GM23248 (cell line): ENCODE measurements around the gene TFEB. TPM values are rescaled to one million over a fixed set of nuclear protein-coding genes. Genes with fewer than 3 reads are reported as not detected.

ENCODE experiments used
- DNase-seq: peaks from one replicate; pipeline ENCODE4 v3.0.0-alpha.2; 2015
- H2AFZ ChIP-seq: fragments of 200-600 bp; sonication (generic); 2 replicates; pipeline ENCODE4 v1.6.1; 2016; ENCODE audit warnings: antibody characterized with exemption
- H3F3A ChIP-seq: fragments of 200-600 bp; sonication (generic); 2 replicates; pipeline ENCODE4 v1.6.1; 2016; ENCODE audit warnings: mild to moderate bottlenecking, antibody characterized with exemption, mixed run types; ENCODE audit not compliant: insufficient read depth
- H3K27ac ChIP-seq: fragments of 200-600 bp; sonication (generic); 2 replicates; pipeline ENCODE4 v1.5.1; 2016; ENCODE audit warnings: mild to moderate bottlenecking
- H3K27me3 ChIP-seq: fragments of 200-600 bp; sonication (generic); replicated peaks from 2 replicates; pipeline ENCODE4 v1.6.1; 2016; ENCODE audit warnings: mild to moderate bottlenecking; ENCODE audit not compliant: insufficient read depth
- H3K36me3 ChIP-seq: fragments of 200-600 bp; sonication (generic); 2 replicates; pipeline ENCODE4 v1.6.1; 2016; ENCODE audit warnings: low read depth, mild to moderate bottlenecking
- H3K4me1 ChIP-seq: fragments of 200-600 bp; sonication (generic); 2 replicates; pipeline ENCODE4 v1.6.1; 2016; ENCODE audit warnings: mild to moderate bottlenecking; ENCODE audit not compliant: insufficient read depth
- H3K4me2 ChIP-seq: fragments of 200-600 bp; sonication (generic); one replicate; pipeline ENCODE4 v1.6.1; 2016; ENCODE audit warnings: mild to moderate bottlenecking; ENCODE audit not compliant: unreplicated experiment
- H3K4me3 ChIP-seq: fragments of 200-600 bp; sonication (generic); 2 replicates; pipeline ENCODE4 v1.5.1; 2016; ENCODE audit warnings: mild to moderate bottlenecking
- H3K79me2 ChIP-seq: fragments of 200-600 bp; sonication (generic); 2 replicates; pipeline ENCODE4 v1.6.1; 2016; ENCODE audit warnings: mild to moderate bottlenecking; ENCODE audit not compliant: insufficient read depth
- H3K9ac ChIP-seq: fragments of 200-600 bp; sonication (generic); 2 replicates; pipeline ENCODE4 v1.6.1; 2016; ENCODE audit warnings: mild to moderate bottlenecking
- H3K9me2 ChIP-seq: fragments of 200-600 bp; sonication (generic); 2 replicates; pipeline ENCODE4 v1.6.1; 2016; ENCODE audit warnings: mixed run types, mild to moderate bottlenecking, moderate library complexity; ENCODE audit not compliant: insufficient read depth
- H3K9me3 ChIP-seq: fragments of 200-600 bp; sonication (generic); one replicate; pipeline ENCODE4 v1.6.1; 2017; ENCODE audit warnings: low read depth
- H4K20me1 ChIP-seq: fragments of 200-600 bp; sonication (generic); 2 replicates; pipeline ENCODE4 v1.6.0; 2016; ENCODE audit not compliant: insufficient read depth
- EZH2 ChIP-seq: fragments of 200-600 bp; sonication (generic); IDR thresholded peaks from 2 replicates; pipeline ENCODE4 v1.6.1; 2018; ENCODE audit warnings: antibody characterized with exemption, mild to moderate bottlenecking; ENCODE audit not compliant: insufficient read depth, poor library complexity, severe bottlenecking
- EZH2phosphoT487 ChIP-seq: fragments of 200-600 bp; sonication (generic); IDR thresholded peaks from 2 replicates; pipeline ENCODE4 v1.6.1; 2018; ENCODE audit warnings: antibody characterized with exemption, moderate library complexity, mild to moderate bottlenecking, low read depth; ENCODE audit not compliant: insufficient read depth
- WGBS, 2 experiments: methylation state at CpG; one replicate each; pipeline ENCODE4 v1.1.6; 2015 to 2017; ENCODE audit warnings: low lambda C conversion rate in 2 of 2, low coverage in 1 of 2; ENCODE audit errors: missing lambda C conversion rate in 2 of 2; 5-methylcytosine and 5-hydroxymethylcytosine counted together
- in situ Hi-C: fragments of 300-500 bp; cut with MboI; formaldehyde crosslinking; loops from 2 replicates; pipeline ENCODE4 v1.15.0; 2020
- polyA plus RNA-seq: library from polyadenylated mRNA; unstranded; fragments of >200 nt; fragmentation: Nextera tagmentation; extraction: Ambion mirVana; gene quantifications from 2 replicates; pipeline ENCODE4 v1.2.1, GENCODE V29; 2016
- total RNA-seq: library from RNA; depleted of rRNA; stranded (reverse); fragments of >200 nt; shearing (Covaris generic); gene quantifications from 2 replicates; pipeline ENCODE4 v1.2.3, GENCODE V29; 2014

The TFEB gene
- total and polyA plus RNA-seq, 2 experiments from 2014 or later: 5.5 to 5.7 TPM

- TF ChIP-seq EZH2: no peak
- TF ChIP-seq EZH2phosphoT487: no peak
- 77 to 80% methylated on average over 5 of the region's 5 CpGs for WGBS, 2 experiments
- Histone ChIP-seq H3K27me3 (no peaks in the 10 kb centered on the region), H3K36me3 (no peaks in the 10 kb centered on the region), H3K27ac (no peak overlapping the region), H3K4me2 (no peak overlapping the region), H3K9me2 (no peaks in the 10 kb centered on the region), H3K9me3 (no peaks in the 10 kb centered on the region), H3K79me2 (no peaks in the 10 kb centered on the region), H3K9ac (no peak overlapping the region), H3F3A (no peaks in the 10 kb centered on the region), H2AFZ (no peak overlapping the region), H3K4me3 (no peak overlapping the region), H3K4me1 (no peaks in the 10 kb centered on the region), H4K20me1 (no peaks in the 10 kb centered on the region)
- no peak for DNase-seq
- in situ Hi-C loops: loop anchor here (10.0 kb wide), 2 partner anchors 69 to 309 kb away; no protein-coding TSS in a partner anchor
Measured at GRCh38 chr6:41673704-41674000, 61.8 kb downstream of the TFEB start.

DNA sequence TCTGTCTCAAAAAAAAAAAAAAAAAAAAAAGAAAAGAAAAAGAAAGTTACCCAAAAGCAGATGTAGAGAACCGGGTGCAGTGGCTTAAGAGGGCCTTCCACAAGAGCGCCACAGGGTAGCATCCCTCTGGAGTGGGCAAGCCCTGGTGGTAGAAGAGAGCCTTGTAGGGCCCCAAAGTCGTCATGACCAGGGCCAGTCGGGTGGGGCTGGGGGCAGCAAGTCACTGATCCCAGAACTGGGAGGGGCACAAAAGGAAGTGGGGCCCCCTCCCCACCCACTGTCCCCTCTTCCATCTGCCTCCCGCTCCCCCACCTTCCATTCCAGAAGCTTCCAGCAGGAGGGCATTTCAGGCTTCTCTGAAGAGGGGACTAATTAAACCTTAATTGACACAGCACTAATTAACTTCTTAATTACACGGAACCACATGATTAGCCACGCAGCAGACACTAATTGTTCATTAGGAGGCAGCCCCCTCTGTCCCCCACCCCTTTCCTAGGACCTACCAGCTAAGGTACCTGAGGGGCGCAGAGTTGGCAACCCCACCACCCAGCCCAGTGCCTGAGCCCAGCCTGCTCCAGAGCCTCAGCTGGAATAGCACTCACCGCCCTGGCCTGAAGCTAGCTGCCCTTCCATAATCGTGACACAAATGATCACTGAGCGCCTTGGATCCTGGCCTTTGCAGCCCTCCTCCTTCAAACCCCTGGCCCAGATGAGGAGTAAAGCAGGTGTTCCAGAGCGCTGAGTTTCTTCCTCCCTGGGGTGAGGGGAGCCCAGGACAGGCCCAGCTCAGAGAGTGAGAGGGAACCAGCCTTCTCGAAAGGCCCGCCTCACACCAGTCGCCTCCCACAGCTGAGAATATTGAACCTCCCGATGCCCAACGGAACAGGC is 62.3 kb downstream of the TFEB start:
- WGBS, 2 experiments: 75 to 77% methylated on average over 17 of the region's 17 CpGs
- Histone ChIP-seq H3K9me2 (no peaks in the 10 kb centered on the region), H3K36me3 (no peaks in the 10 kb centered on the region), H3K27me3 (0 out of 2 replicates have a peak, but pooled peaks cover under 1% of the 10 kb centered on the region), H3K4me1 (no peaks in the 10 kb centered on the region), H2AFZ (no peak overlapping the region), H3K4me2 (no peak overlapping the region), H3K79me2 (no peaks in the 10 kb centered on the region), H3K9ac (no peak overlapping the region), H3K4me3 (no peak overlapping the region), H3K9me3 (no peaks in the 10 kb centered on the region), H3K27ac (no peak overlapping the region), H3F3A (no peaks in the 10 kb centered on the region), H4K20me1 (no peaks in the 10 kb centered on the region)
- no peak for DNase-seq
- TF ChIP-seq EZH2 (no peak), EZH2phosphoT487 (no peak)
- in situ Hi-C loops: loop anchor here (10.0 kb wide), 2 partner anchors 68 to 308 kb away; no protein-coding TSS in a partner anchor

DNA sequence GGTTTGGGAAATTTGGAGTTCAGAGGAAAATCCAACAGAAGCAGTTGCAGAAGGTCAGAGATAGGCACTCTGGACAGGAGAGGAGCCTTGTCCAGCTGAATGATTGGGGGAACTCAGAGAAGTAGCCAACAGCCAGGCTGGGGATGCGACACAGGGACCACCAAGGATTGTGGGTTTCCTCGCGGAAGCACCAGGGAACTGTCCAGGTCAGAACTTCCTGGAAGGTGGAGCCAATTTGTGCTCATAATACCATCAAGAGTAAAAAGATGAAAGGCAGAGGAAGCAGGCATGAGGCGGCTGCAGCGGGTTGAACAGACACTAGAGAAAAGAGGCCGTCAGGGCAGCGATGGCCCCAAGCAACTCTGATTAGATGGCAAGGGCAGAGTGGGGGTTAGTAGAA is 63.4 kb downstream of the TFEB start:
- no peaks in the 10 kb centered on the region for H4K20me1 ChIP-seq
- 0 out of 2 replicates have a peak, but pooled peaks cover 8% of the 10 kb centered on the region for H3K27me3 ChIP-seq
- H3K9me3 ChIP-seq: no peaks in the 10 kb centered on the region
- H3K79me2 ChIP-seq: no peaks in the 10 kb centered on the region
- no peaks in the 10 kb centered on the region for H3K4me1 ChIP-seq
- no peak for TF ChIP-seq EZH2
- no peak for TF ChIP-seq EZH2phosphoT487
- no peak for DNase-seq
- no peak overlapping the region for H3K9ac ChIP-seq
- H2AFZ ChIP-seq: no peak overlapping the region
- H3K9me2 ChIP-seq: no peaks in the 10 kb centered on the region
- 83 to 88% methylated on average over 7 of the region's 7 CpGs for WGBS, 2 experiments
- no peak overlapping the region for H3K4me2 ChIP-seq
- H3K27ac ChIP-seq: no peak overlapping the region
- H3K36me3 ChIP-seq: no peaks in the 10 kb centered on the region
- in situ Hi-C loops: loop anchor here (10.0 kb wide), 2 partner anchors 67 to 307 kb away; no protein-coding TSS in a partner anchor
- no peak overlapping the region for H3K4me3 ChIP-seq
- no peaks in the 10 kb centered on the region for H3F3A ChIP-seq

DNA sequence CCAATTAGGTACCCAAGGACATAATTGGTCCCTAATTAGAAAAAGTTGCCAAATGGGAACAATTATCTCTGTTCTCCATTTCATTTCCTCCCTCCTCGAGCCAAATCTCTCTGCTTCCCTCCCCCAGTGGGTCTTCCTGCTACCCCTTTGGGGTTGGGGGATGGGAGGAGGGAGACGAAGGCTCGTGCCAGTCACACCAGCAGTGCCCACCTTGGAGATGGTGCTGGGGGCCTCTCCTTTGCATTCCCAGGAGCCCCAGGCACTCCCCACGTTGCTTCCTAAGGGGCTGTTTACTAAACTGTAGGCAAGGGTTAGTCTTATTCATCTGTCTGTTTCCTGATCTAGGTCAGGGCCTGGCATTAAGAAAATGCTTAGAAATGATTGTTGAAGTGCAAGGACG is 64.0 kb downstream of the TFEB start:
- Histone ChIP-seq H4K20me1 (no peaks in the 10 kb centered on the region), H3K9me2 (no peaks in the 10 kb centered on the region), H3K4me2 (no peak overlapping the region), H2AFZ (no peak overlapping the region), H3K27ac (no peak overlapping the region), H3K27me3 (0 out of 2 replicates have a peak, but pooled peaks cover 11% of the 10 kb centered on the region), H3K4me3 (no peak overlapping the region), H3K9me3 (no peaks in the 10 kb centered on the region), H3K4me1 (no peaks in the 10 kb centered on the region), H3K36me3 (no peaks in the 10 kb centered on the region), H3K9ac (no peak overlapping the region), H3F3A (no peaks in the 10 kb centered on the region), H3K79me2 (no peaks in the 10 kb centered on the region)
- TF ChIP-seq EZH2 (no peak), EZH2phosphoT487 (no peak)
- 13 to 22% methylated on average over 5 of the region's 5 CpGs for WGBS, 2 experiments
- in situ Hi-C loops: loop anchor here (10.0 kb wide), 2 partner anchors 67 to 307 kb away; no protein-coding TSS in a partner anchor
- no peak for DNase-seq
